GM19438 (cell line): ENCODE data around the gene TOB1.
"Not testable (repeated sequence)": the region's sequence is repeated elsewhere in the genome, so short reads cannot be mapped to it uniquely, and the experiment has no call there.

ENCODE experiments used
- ATAC-seq: cut with Tn5 transposase; IDR thresholded peaks from one replicate; pipeline ENCODE4 v1.9.1; 2021; ENCODE audit warnings: low read depth; ENCODE audit not compliant: unreplicated experiment

Gene TOB1

DNA sequence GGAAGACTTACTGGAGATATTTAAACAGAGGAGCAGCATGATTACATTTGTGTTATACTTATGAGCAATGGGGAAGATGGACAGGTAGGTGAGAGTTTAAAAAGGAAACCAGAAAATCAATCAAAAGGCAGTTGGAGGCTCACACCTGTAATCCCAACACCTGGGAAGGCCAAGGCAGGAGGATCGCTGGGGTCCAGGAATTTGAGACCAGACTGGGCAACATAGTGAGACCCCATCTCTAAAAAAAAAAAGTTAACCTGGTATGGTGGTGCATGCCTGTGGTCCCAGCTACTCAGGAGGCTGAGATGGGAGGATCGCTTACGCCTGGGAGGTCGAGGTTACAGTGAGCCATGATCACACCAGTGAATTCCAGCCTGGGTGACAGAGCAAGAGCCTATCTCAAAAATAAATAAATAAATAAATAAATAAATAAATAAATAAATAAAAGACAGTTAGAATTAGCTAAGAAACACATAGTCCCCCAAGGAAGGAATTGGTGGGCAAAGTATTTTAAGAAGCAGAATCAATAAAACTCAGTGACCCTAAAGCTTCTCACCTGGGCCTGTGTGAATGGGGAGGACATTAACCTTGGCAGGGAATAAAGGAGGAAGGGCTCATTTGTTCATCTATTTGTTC lies 32.3 kb upstream of the TOB1 start:
- no peak for ATAC-seq

- ATAC-seq: not testable (repeated sequence)
Observed at GRCh38 chr17:50894513-50894912, 28.4 kb upstream of the TOB1 start.

GRCh38 chr17:50893183-50893993 lies 27.2 kb upstream of the TOB1 start:
- no peak for ATAC-seq

GRCh38 chr17:50892101-50892776 lies 26.1 kb upstream of the TOB1 start:
- ATAC-seq: no peak

GRCh38 chr17:50891577-50891989 lies 25.4 kb upstream of the TOB1 start:
- ATAC-seq: no peak

GRCh38 chr17:50890675-50891516 lies 24.7 kb upstream of the TOB1 start:
- no peak for ATAC-seq

- ATAC-seq: no peak
Observed at GRCh38 chr17:50889528-50890118, 23.5 kb upstream of the TOB1 start.

GRCh38 chr17:50887705-50888245 lies 21.6 kb upstream of the TOB1 start:
- no peak for ATAC-seq

- no peak for ATAC-seq
Observed at GRCh38 chr17:50884439-50885311, 18.5 kb upstream of the TOB1 start.

DNA sequence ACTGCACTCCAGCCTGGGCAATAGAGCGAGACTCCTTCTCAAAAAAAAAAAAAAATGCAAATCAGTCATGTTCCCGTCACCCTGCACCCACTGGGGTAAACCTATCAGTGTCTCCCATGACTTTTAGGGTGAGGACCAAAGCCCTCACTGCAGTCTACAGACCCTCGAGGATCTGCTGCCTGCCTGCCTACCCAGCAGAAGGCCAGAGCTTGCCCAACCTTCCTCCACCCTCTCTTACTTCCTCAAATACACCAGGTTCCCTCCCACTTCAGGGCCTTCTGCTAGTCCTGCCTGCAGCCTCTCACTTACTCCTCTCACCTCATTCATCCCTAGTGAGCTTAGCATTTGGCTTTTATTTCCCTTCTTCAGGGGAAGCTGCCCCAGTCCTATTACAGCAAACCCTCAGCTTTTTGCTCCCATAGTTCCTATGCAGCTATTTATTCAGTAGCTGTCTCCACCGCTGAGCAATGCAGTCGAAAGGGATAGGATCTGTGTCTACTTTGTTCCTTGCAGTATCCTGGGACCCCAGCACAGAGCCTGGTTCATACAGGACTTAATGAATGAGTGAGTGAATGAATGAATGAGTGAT lies 17.8 kb upstream of the TOB1 start:
- no peak for ATAC-seq

DNA sequence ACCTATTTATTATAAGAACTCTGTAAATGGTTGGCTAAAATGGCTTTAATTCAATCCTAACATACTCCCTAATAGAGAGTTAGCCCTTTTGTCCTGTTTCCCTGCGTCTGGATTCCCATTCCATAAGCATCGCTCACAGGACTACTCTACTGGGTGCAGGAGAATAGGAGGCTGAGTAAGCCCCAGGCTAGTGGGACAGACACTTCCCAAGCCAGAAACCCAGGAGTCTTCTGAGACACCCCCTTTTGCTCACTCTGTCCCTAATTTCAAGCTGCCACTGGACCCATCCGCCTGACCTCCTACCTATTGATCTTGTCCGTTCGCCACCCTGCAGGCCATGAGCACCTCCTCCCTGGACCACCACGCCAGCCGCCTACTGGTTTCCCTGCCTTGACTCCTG lies 16.7 kb upstream of the TOB1 start:
- ATAC-seq: no peak

- no peak for ATAC-seq
Observed at GRCh38 chr17:50881182-50881581, 15.0 kb upstream of the TOB1 start.

DNA sequence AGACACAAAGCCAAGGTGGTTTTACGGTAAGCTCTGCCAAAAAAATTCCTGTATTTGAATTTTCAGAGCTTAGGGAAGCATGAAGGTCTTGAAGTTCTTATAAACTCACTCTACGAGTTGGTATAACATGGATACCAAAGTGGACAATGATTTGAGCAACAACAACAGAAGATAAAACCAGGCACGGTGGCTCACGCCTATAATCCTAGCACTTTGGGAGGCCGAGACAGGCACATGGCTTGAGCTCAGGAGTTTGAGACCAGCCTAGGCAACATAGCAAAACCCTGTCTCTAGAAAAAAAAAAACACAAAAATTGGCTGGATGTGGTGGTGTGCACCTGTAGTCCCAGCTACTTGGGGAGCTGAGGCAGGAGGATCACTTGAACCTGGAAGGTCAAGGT lies 12.9 kb upstream of the TOB1 start:
- no peak for ATAC-seq

DNA sequence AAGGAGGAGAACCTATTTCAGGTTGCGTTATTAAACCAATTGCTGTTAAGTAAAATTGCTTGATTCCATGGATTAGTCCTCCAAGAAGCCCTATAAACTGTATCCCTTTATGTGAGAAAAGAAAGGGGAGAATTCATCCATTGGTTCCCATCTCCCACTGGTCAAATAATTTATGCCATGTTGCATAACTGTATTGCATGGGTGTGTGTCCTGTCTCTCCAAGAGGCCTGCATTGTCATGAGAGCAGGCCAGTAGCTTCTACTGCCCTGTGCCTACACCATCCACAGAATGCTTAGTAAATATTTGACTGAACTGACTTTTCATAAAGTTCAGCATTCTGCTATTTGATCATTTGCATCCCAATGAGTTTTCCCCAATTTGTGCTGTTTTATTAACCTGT lies 11.7 kb upstream of the TOB1 start:
- ATAC-seq: no peak

GRCh38 chr17:50877042-50877441 lies 10.9 kb upstream of the TOB1 start:
- not testable (repeated sequence) for ATAC-seq

DNA sequence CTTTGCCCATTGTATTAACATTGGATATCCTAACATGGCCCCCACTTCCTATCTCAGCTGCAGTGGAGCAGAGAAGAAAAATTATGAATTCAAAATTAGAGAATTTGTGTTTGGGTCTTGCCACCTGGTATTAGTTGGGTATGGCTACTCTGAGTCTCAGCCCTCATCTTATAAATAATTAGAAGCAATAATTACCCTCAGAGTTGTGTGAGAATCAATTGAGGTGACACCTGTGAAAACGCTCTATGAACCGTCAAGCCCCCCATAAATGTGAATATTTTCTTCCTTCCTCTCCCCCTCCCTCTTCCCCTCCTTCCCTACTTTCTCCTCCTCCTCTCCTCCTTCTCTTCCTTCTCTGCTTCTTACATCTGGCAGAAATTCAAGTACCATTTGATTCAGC lies 8.9 kb upstream of the TOB1 start:
- no peak for ATAC-seq

GRCh38 chr17:50872710-50873424 lies 6.7 kb upstream of the TOB1 start:
- ATAC-seq: no peak

DNA sequence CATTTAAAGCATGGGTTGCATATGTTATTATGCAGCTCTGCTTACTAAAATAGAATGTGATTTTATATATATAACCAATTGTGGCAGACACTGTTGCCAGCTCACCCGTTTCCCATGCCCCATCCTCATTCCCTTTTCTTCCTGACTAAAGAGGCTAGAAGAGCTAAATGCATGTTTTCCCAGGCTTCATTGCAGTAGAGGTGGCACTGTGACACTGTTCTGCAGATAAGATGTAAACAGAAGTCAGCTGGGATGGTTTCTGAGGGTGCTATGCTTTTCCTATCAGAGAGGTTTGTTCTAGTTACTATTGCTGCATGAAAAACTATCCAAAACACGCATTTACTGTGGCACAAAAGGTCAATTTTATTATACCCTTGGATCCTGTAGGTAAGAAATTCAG lies 5.7 kb upstream of the TOB1 start:
- ATAC-seq: no peak
